Activated CD4-positive, alpha-beta T cell treated with anti-CD3 and anti-CD28 coated beads for 4 hours (primary cell): ENCODE results near the gene FAM13B.

Experiments used
- DNase-seq, 2 donors: peaks; one replicate each; pipeline ENCODE4 v3.0.0-alpha.2; 2020

Gene FAM13B

GRCh38 chr5:137890845-137891244 is 142.0 kb downstream of the FAM13B start:
- DNase-seq, result no peak

GRCh38 chr5:137888863-137889759 is 143.8 kb downstream of the FAM13B start, which contains the start of gene PKD2L2:
TSS of gene PKD2L2 (plus strand) at chr5:137889457. CDS start at chr5:137889492, 35 bp downstream.
- peak; percentile 67 to 76 for DNase-seq

- DNase-seq, result no peak
Measured at GRCh38 chr5:137888466-137888862, 144.4 kb downstream of the FAM13B start.
